Stimulated activated naive B cell treated with anti-CD40 and anti-IgM and Interleukin-4, amounts not matched to agents 10 μg/mL and 1 μg/mL and 100 μg/mL, for 72 hours (primary cell): Measurements from ENCODE around the gene GPC6.

Experiments
- ATAC-seq, 2 donors: fragments of 150-1000 bp; cut with Tn5 transposase; replicated peaks; 2 replicates each; pipeline ENCODE4 v1.10.0; 2021; ENCODE audit warnings: moderate library complexity in 1 of 2
- DNase-seq: peaks from one replicate; pipeline ENCODE4 v3.0.0; 2021
- H3K27ac Mint-ChIP-seq: one replicate; pipeline ENCODE4 v1.8.0; 2022; ENCODE audit warnings: mild to moderate bottlenecking, mixed read lengths
- H3K27me3 Mint-ChIP-seq, 2 donors: one replicate each; pipeline ENCODE4 v1.8.0; 2022; ENCODE audit warnings: mixed read lengths in 2 of 2
- H3K36me3 Mint-ChIP-seq, 2 donors: one replicate each; pipeline ENCODE4 v1.8.0; 2022; ENCODE audit warnings: mixed read lengths in 2 of 2, mild to moderate bottlenecking in 1 of 2
- H3K4me1 Mint-ChIP-seq, 2 donors: one replicate each; pipeline ENCODE4 v1.8.0; 2022; ENCODE audit warnings: mixed read lengths in 2 of 2, mild to moderate bottlenecking in 1 of 2
- H3K4me3 Mint-ChIP-seq, 2 donors: one replicate each; pipeline ENCODE4 v1.8.0; 2022; ENCODE audit warnings: mild to moderate bottlenecking in 2 of 2, mixed read lengths in 2 of 2, moderate library complexity in 1 of 2
- H3K9me3 Mint-ChIP-seq, 2 donors: one replicate each; pipeline ENCODE4 v1.8.0; 2022; ENCODE audit warnings: mixed read lengths in 2 of 2, mild to moderate bottlenecking in 1 of 2

The GPC6 gene

DNA sequence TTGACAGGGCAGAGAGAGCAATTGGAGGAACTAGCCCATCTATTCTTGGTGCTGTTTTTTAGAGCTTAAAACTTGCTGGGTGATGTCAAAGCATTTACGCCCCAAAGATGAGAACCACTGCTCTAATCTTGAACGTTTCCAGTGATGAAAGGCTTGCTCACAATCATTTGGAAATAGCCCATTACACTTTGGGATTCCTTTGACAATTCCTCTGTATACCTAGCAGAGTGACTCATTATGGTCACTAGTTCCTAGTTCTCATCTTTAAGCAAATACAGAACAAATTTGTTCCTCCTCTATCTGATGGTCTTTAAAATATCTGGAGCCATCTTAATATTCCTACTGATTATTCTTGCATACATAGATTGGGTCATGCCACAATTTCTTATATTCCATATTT, 112.3 kb downstream of the GPC6 start:
- peaks cover 6 to 13% of the 10 kb centered on the region in 2 donors for H3K9me3 Mint-ChIP-seq
- ATAC-seq (no peak), DNase-seq (no peak)
- no peak overlapping the region for H3K27ac Mint-ChIP-seq
- H3K4me3 Mint-ChIP-seq: no peak overlapping the region
- no peaks in the 10 kb centered on the region for H3K4me1 Mint-ChIP-seq
- no peaks in the 10 kb centered on the region for H3K36me3 Mint-ChIP-seq
- H3K27me3 Mint-ChIP-seq: no peaks in the 10 kb centered on the region

DNA sequence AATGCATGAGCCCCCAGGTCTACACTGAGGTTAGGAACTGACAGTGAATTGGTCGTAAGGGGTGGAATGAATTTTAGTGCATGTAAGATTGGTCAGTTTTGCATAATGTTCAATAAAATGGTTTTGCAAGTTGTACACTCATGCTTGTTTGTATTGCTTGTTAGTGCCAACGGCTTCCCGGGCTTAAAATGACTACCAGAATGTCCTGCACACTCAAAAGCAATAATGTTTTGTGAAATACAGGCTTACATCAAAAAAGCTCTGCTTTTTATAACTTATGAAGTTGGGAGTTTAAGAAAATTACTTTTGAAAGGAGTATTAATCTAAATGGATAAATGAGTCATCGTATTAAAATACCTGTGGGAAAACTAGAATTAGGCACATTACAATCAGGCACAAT, 112.9 kb downstream of the GPC6 start:
- Mint-ChIP-seq H3K27ac (no peak overlapping the region), H3K27me3 (no peaks in the 10 kb centered on the region), H3K36me3 (no peaks in the 10 kb centered on the region), H3K9me3 (peaks cover 6 to 16% of the 10 kb centered on the region in 2 donors), H3K4me3 (no peak overlapping the region), H3K4me1 (no peaks in the 10 kb centered on the region)
- ATAC-seq (no peak), DNase-seq (no peak)

DNA sequence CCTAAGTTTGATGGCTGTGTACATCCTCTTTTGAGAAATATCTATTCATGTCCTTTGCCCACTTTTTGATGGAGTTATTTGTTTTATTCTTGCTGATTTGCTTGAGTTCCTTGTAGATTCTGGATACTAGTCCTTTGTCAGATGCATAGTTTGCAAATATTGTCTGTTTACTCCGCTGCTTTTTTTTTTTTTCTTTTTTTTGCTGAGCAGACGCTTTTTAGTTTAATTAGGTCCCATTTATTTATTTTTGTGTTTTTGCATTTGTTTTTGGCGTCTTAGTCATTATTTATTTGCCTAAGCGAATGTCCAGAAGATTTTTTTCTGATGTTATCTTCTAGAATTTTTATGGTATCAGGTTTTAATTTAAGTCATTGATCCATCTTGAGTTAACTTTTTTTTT, 114.9 kb downstream of the GPC6 start:
- ATAC-seq (no peak), DNase-seq (no peak)
- H3K9me3 Mint-ChIP-seq: peaks cover 4 to 17% of the 10 kb centered on the region in 2 donors
- H3K27me3 Mint-ChIP-seq: no peaks in the 10 kb centered on the region
- no peaks in the 10 kb centered on the region for H3K36me3 Mint-ChIP-seq
- H3K4me1 Mint-ChIP-seq: no peaks in the 10 kb centered on the region
- no peak overlapping the region for H3K27ac Mint-ChIP-seq
- H3K4me3 Mint-ChIP-seq: no peak overlapping the region

DNA sequence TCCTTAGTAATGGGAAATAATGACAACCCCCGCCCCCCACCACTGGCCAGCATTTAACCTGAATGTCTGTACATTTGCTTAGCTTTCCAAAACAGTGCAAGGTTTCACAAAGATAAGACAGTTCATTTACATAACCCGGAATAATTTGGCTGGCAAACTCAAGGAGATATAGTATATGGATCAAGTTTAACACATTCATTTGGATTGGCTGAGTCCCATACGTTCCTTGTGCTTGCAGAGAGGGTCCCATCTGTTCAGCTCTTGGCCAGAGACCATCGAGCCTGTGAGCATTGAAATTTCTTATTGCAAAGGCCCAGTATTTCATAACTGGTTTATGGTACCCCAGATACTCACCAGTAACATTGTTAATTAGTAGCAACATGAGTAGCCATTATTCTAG, 116.5 kb downstream of the GPC6 start:
- no peak for ATAC-seq

DNA sequence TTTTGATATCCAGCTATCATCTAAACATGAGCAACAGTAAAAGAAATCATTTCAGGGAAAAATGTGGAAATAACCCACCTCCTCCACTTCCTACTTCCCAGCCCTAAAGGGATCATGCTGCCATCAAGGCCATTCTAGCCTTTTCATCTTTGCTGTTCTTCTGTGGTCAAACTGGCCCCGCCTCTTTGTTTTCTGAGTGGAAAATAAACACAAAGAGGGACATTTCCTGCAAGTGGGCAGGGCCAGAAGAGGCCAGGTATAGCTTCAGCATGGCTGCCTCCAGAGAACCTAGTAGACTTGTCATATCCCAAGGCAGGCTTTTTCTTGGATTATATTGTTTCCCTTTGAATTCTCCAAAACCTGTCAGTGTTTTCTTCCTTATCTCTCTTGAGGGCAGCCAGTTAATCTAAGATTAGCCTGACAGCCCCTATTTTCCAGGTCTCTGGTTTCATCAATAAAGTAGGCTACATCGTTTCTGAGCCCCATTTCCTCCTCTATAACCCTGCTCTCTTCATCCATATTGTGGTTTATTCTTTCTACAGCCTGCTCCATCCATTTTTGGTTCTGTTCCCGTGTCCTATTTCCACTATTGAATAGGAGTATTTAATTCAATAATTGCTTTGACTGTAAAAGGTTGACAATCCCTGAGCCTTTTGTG, 117.6 kb downstream of the GPC6 start:
- H3K36me3 Mint-ChIP-seq: no peaks in the 10 kb centered on the region
- no peak for DNase-seq
- no peaks in the 10 kb centered on the region for H3K27me3 Mint-ChIP-seq
- H3K4me3 Mint-ChIP-seq: no peak overlapping the region
- no peaks in the 10 kb centered on the region for H3K4me1 Mint-ChIP-seq
- no peak for ATAC-seq
- no peak overlapping the region for H3K27ac Mint-ChIP-seq
- H3K9me3 Mint-ChIP-seq: peaks cover 6 to 22% of the 10 kb centered on the region in 2 donors

More for the DNA sequence above, 116.5 kb downstream of the GPC6 start:
- DNase-seq: no peak
- Mint-ChIP-seq H3K4me3 (no peak overlapping the region), H3K27me3 (no peaks in the 10 kb centered on the region), H3K9me3 (peaks cover 6 to 22% of the 10 kb centered on the region in 2 donors), H3K4me1 (no peaks in the 10 kb centered on the region), H3K36me3 (no peaks in the 10 kb centered on the region), H3K27ac (no peak overlapping the region)

DNA sequence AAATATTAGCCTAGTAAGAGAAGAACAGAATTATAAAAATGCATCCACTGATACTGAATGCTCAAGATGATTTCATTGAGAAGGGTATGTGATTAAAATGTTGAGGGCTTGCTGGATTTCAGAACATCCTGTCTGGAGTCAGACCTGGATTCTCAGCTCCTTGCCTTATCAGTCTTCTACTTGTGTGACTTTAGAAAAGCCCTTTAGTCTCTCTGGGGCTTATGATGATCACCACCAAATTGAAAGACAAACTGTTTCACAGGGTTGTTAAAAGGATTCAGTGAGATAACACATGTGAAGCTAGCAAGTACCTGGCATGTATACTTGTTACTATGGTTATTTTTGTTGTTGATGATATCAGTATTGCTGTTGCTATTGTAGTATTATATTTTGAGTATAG, 118.4 kb downstream of the GPC6 start:
- H3K27me3 Mint-ChIP-seq: no peaks in the 10 kb centered on the region

DNA sequence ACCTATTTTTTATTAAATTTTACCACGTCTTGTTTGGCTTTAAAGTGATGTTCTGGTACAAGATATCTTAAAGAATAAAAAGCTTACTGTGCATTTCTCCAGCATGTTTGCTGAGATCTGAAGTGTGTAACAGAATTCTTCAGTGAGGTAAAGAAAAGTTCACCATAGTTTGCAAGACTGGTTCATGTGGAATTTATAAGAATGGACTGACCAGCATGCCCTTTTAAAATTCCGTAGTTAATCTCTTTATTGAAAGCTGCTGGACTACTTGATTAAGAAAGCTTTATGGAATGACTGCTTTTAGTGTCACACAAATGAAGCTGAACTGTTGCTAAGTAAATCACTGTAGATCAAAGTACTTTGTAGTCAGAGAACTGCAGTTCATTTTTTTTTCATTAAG, 119.2 kb downstream of the GPC6 start:
- DNase-seq: no peak
- no peaks in the 10 kb centered on the region for H3K4me1 Mint-ChIP-seq
- H3K27me3 Mint-ChIP-seq: no peaks in the 10 kb centered on the region
- no peak overlapping the region for H3K4me3 Mint-ChIP-seq
- no peaks in the 10 kb centered on the region for H3K36me3 Mint-ChIP-seq
- ATAC-seq: no peak
- H3K9me3 Mint-ChIP-seq: peaks cover 6 to 22% of the 10 kb centered on the region in 2 donors
- H3K27ac Mint-ChIP-seq: no peak overlapping the region

More for the DNA sequence above, 118.4 kb downstream of the GPC6 start:
- no peak for ATAC-seq
- H3K4me1 Mint-ChIP-seq: no peaks in the 10 kb centered on the region
- no peak for DNase-seq
- H3K4me3 Mint-ChIP-seq: no peak overlapping the region
- peaks cover 6 to 22% of the 10 kb centered on the region in 2 donors for H3K9me3 Mint-ChIP-seq
- no peak overlapping the region for H3K27ac Mint-ChIP-seq
- no peaks in the 10 kb centered on the region for H3K36me3 Mint-ChIP-seq

DNA sequence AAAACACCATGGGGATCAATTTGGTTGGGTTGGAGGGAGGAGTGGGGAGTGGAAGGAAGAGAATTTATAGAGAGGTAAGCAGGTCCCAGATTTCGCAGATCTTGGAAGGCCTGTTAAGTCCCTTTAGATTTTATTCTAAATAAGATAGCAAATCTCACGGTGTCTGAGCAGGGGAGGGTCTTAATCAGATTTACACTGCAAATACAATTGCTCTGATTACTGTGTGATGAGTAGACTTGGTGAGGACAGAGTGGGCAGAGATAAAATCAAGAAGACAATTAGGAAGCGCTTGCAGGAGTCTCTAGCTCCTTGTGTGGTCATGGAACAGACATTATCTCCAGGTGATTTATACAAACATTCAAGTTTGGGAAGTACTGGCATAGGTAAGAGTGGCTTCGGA, 126.0 kb downstream of the GPC6 start:
- no peaks in the 10 kb centered on the region for H3K36me3 Mint-ChIP-seq
- H3K27ac Mint-ChIP-seq: no peak overlapping the region
- no peaks in the 10 kb centered on the region for H3K4me1 Mint-ChIP-seq
- peaks cover 9 to 11% of the 10 kb centered on the region in 2 donors for H3K9me3 Mint-ChIP-seq
- no peak for ATAC-seq
- DNase-seq: no peak
- H3K27me3 Mint-ChIP-seq: no peaks in the 10 kb centered on the region
- no peak overlapping the region for H3K4me3 Mint-ChIP-seq

DNA sequence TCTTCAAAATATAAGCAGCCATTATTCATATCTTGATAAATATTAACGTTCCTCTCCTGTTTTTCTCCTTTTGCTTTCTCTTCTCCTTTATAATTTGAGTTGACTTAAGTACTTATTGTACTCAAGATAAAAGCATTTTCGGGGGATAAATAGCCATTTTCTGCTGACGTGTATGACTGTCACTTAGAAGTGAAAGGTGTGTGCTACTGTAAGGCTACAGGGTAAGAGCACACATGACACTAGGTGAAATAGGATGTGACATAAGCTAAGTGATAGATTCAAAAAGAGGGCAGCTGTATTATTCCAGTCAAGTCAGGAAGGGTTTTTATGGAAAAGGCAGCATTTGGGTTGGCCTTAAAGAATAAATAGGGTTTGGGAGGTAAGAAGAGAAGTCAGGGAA, 128.5 kb downstream of the GPC6 start:
- H3K4me1 Mint-ChIP-seq: no peaks in the 10 kb centered on the region
- H3K4me3 Mint-ChIP-seq: no peak overlapping the region
- H3K27me3 Mint-ChIP-seq: no peaks in the 10 kb centered on the region
- H3K9me3 Mint-ChIP-seq: peaks cover 8 to 11% of the 10 kb centered on the region in 2 donors
- DNase-seq (no peak), ATAC-seq (no peak)
- H3K27ac Mint-ChIP-seq: no peak overlapping the region
- no peaks in the 10 kb centered on the region for H3K36me3 Mint-ChIP-seq

DNA sequence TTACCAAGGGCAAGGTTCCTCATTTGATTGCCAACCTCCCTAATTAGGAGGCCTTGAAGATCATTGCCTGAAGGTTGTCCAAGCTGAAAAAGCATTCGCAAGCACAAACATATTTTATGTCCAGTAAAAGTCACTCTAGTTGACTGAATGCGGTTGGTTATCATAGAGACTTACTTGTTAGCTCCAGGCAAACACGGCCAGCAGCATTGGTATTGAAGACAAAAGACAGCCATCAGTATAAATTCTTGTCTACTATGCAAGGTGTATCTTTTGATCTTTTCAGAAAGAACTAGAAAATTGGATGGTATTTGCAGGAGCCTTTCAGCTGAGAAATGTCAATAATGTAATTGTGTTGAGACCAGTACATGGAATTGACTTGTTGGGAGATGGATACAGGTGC, 129.9 kb downstream of the GPC6 start:
- Mint-ChIP-seq H3K27me3 (no peaks in the 10 kb centered on the region), H3K36me3 (no peaks in the 10 kb centered on the region), H3K4me3 (no peak overlapping the region), H3K27ac (no peak overlapping the region), H3K9me3 (peaks cover 8 to 10% of the 10 kb centered on the region in 2 donors), H3K4me1 (no peaks in the 10 kb centered on the region)
- no peak for DNase-seq
- ATAC-seq: no peak

DNA sequence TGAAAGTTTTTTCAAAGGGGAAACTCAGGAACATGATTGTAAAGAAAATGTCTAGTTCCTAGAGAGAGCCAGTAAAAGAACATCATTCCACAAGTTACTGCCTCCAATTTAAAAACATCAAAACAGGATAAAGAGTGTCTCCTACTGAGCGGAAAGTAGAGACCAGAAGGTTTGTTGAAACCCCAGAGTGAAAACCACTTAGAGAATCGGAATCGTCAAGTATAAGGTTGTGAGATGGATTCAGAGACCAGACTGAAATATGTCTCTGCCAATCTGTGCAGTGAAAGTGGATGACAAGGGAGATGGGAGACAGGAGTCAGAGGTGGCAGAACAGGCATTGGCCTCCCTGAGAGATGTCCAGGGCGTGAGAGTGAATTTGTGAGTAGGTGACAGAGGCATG, 133.4 kb downstream of the GPC6 start:
- Mint-ChIP-seq H3K27ac (no peak overlapping the region), H3K9me3 (peaks cover 11% of the 10 kb centered on the region in 2 donors), H3K4me1 (no peaks in the 10 kb centered on the region), H3K36me3 (no peaks in the 10 kb centered on the region), H3K4me3 (no peak overlapping the region), H3K27me3 (no peaks in the 10 kb centered on the region)
- ATAC-seq: no peak
- DNase-seq: no peak

DNA sequence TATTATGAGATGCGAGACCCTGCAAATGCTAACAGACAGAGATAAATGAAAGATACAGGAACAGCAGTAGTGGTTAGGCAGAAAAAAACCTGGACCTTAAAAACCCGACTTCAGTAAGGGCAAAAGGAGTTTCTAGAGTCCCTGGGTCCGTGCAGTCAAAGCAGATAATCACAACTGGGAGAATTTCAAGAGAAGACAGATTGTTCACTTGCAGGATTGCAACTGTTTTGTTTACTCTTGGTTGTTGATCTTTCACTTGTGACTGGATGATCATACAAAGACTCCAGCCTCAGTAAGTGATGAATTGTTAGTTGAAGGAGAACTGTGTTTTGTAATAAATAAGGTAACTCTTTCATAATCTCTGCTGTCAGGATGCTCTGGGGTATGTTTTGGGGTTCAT, 135.1 kb downstream of the GPC6 start:
- Mint-ChIP-seq H3K9me3 (peaks cover 3 to 6% of the 10 kb centered on the region in 2 donors), H3K4me1 (no peaks in the 10 kb centered on the region), H3K4me3 (no peak overlapping the region), H3K36me3 (no peaks in the 10 kb centered on the region), H3K27me3 (no peaks in the 10 kb centered on the region), H3K27ac (no peak overlapping the region)
- DNase-seq (no peak), ATAC-seq (no peak)

DNA sequence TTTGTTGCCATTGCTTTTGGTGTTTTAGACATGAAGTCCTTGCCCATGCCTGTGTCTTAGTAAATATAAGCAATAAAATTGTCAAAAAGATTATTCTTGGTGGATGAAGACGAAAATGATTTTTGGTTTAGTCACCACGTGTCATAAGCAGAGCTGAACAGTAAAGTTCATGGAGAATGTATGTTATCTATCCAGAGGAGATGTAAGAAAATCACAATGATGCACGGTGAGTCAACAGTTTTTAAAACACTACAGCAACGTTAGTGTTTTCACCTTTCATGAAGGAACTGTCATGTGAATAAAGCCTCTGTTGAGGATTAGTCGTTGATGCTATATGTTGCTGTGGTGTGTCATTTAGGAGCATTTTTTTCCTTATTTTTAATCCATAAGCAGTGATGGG, 137.6 kb downstream of the GPC6 start:
- Mint-ChIP-seq H3K4me3 (no peak overlapping the region), H3K9me3 (peaks cover 3 to 6% of the 10 kb centered on the region in 2 donors), H3K27ac (no peak overlapping the region), H3K27me3 (no peaks in the 10 kb centered on the region), H3K36me3 (no peaks in the 10 kb centered on the region), H3K4me1 (no peaks in the 10 kb centered on the region)
- DNase-seq (no peak), ATAC-seq (no peak)

DNA sequence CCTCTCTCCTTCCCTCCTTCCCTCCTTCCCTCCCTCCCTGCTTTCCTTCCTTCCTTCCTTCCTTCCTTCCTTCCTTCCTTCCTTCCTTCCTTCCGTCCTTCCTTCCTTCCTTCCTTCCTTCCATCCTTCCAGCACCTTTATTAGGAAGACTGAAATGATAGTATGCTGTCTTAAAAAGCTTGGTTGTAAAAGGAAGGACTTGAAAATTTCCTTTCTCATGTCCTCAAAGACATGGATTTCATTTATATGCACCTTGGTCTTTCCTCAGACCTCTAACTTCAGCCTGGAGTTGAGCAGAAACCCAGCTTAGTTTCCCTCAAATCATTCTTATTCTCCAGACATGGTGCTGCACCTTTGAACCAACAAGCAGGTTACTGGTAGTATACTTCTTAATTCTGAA, 141.7 kb downstream of the GPC6 start:
- DNase-seq (no peak), ATAC-seq (no peak)

DNA sequence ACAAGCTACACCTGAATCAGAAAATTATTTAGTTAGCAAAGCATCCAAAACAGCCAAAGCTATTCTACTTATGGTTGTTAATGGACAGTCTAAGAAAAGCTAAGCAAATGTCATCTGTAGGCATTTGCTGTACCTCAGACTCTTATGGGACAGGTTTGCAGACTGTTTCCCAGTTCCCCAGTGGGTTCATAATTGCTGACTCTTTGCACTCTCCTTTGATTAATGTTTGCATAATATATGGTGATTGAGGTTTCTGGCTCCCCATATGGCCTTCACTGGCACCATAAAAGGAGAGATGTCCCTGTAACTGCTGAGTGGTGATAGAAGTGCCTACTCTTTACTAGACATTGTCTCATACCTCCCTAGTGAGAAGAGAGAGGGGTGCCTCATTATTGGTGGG, 142.1 kb downstream of the GPC6 start:
- H3K36me3 Mint-ChIP-seq: no peaks in the 10 kb centered on the region
- ATAC-seq (no peak), DNase-seq (no peak)
- no peak overlapping the region for H3K27ac Mint-ChIP-seq
- no peak overlapping the region for H3K4me3 Mint-ChIP-seq
- H3K9me3 Mint-ChIP-seq: peaks cover 3 to 6% of the 10 kb centered on the region in 2 donors
- no peaks in the 10 kb centered on the region for H3K4me1 Mint-ChIP-seq
- no peaks in the 10 kb centered on the region for H3K27me3 Mint-ChIP-seq

More for the DNA sequence above, 141.7 kb downstream of the GPC6 start:
- Mint-ChIP-seq H3K4me3 (no peak overlapping the region), H3K27me3 (no peaks in the 10 kb centered on the region), H3K36me3 (no peaks in the 10 kb centered on the region), H3K27ac (no peak overlapping the region), H3K4me1 (no peaks in the 10 kb centered on the region), H3K9me3 (peaks cover 3 to 6% of the 10 kb centered on the region in 2 donors)

DNA sequence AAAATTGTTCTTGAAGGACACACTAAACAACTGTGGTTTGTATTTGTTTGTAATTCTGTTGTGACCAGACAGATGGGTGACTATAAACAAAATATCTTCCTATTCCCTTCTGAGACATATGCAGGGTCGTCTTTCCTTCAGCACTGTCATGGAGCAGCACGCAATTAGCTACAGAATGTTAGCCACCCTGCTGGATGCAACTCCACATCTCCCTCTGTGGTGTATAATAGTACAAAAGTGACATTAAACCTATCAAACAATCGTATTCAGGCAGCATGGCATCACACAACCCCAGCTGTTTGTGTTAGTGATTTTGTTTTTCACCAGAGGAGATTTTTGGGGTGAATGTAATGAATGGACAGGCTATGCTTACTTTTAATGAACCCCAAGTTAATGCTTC, 146.2 kb downstream of the GPC6 start:
- peaks cover 0 to 2% of the 10 kb centered on the region in 2 donors for H3K9me3 Mint-ChIP-seq

More for the DNA sequence above, 146.2 kb downstream of the GPC6 start:
- Mint-ChIP-seq H3K27me3 (no peaks in the 10 kb centered on the region), H3K4me1 (no peaks in the 10 kb centered on the region), H3K36me3 (no peaks in the 10 kb centered on the region), H3K27ac (no peak overlapping the region), H3K4me3 (no peak overlapping the region)
- no peak for ATAC-seq
- no peak for DNase-seq
